GM18526 (cell line): ENCODE data around the gene GRID1.

Source experiments
- POLR2A ChIP-seq: IDR thresholded peaks from 3 replicates; pipeline ENCODE4 v1.6.1; 2011; ENCODE audit not compliant: insufficient read length; ENCODE audit errors: extremely low read depth

GRID1 gene

DNA sequence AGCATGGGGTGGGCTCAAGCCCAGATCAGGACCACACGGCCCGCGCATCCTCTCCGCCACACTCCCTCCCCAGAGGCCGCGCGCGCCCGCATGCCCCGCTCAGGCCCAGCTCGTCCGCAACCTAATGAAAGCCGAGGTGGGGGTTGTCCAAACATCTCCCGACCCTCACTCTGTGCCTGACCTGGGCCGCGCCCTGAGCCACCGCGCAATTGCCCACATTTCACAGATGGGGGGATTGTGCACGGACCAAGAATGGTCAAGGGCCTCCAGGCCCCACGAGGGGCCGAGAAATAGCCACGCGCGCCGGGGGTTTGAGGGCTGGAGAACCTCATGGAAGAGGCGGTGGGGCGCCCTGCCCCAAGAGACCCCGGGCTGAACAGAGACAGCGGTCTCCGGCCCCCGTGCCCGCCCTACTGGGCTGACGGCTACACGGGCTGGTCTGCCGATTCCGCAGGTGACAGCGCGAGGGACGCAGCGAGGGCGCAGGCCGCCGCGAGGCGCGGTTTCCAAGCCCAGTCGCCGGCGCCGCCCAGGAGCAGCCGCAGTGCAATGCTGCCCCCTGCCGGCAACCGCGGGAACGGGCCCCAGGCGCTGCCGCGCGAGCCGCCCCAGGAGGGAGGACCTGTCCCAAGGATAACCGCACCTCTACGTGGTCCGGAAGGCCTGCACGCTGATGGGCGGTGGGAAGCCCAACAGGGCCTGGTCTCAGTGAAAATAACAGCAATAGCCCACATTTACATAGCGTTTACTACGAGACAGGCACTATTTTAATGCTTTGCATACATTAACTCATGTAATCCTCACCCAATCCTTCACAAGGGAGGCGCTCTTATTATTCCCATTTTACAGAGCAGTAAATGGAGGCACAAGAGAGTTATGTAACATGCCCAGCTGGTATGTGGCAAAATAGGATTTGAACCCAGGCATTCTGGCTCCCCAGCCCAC is 10.5 kb upstream of the GRID1 start:
- TF ChIP-seq POLR2A = no peak

DNA sequence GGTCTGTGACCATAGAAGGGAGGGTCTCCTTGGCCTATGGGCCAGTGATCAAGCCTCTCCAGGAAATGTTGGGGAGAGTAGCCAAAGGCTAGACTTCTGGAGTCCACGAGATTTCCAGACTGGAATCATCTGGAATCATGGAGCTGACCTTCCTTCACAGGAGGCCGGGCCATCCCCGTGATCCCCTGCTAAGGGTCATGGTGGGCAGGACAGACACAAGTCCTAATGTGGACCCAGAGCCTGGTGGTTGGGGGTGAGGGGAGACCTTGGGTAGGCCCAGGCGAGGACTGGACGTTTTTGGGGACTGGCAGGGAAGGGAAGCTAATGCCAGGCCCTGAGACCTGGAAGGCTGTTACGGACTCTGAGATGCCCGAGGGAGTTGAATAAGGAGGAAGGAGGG is 9.8 kb upstream of the GRID1 start:
- TF ChIP-seq POLR2A = no peak

DNA sequence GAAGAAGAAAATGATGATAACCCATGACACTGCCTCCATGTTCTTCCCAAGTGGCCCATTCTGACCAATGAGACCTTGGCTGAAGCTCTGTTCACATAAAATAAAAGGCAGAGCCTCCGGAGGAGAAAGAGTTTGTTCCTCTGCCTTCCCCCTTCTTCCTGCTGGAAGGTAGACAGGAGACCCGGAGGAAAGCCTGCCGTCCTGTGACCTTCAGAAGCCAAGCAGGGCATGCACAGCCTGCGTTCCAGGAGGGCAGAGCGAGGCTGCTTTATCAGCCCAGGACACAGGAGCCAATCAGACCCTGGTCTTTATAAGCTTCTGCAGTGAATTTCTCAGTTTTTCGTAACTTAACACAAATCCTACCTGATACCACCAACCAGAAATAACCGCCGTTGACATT is 8.6 kb upstream of the GRID1 start:
- no peak for TF ChIP-seq POLR2A

DNA sequence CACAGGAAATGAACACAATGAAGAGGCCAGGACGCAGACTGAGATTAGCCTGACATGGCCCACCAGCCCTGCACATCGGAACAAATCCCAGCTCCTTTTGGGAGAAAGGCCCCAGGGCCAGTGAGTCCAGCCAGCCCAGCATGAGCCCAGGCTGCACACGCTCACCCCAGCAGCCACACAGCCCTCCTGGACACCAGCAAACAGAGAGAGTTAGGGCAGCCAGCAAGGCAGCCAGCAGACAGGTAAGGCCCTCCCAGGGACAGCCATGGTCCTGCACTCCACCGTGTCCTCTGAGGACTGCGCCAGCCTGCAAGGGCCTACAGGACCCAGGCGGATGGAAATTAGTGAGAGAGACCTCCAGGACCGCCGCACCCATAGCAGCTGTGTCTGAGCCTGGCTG is 8.1 kb upstream of the GRID1 start:
- no peak for TF ChIP-seq POLR2A

DNA sequence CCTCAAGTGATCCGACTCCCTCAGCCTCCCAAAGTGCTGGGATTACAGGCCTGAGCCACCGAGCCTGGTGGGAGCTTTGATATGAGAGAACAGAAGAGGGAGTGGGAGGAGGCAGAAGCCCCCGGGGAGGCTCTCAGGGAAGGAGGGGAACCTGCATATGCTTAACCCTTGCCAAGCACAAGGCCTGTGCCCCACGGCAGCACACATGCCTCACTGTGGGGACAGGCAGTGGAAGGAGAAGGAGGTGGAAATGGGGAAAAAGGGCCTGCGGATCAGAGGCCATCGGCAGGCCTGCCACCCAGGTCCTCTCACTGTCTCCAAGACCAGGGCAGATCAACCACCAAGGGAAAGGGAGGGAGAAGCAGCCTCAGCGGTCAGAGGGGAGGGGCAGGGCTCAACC is 7.2 kb upstream of the GRID1 start:
- no peak for TF ChIP-seq POLR2A

DNA sequence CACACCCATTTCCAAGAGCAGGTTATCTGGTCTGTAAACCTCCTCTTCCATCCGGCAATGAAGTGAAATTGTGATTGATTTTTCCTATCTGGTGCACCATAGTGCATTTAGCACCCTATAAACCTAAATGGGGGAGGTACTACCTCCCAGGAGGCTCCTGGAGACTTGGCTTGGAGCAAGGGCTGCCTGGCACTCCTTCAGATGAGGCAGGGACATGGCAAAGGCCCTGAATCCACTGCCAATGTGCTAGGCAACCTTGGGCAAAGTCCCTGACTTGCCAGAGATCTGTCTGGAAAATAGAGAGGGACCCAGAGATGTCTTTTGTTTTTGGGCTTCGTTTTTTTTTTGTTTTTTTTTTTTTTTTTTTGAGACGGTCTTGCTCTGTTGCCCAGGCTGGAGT is 6.7 kb upstream of the GRID1 start:
- no peak for TF ChIP-seq POLR2A

DNA sequence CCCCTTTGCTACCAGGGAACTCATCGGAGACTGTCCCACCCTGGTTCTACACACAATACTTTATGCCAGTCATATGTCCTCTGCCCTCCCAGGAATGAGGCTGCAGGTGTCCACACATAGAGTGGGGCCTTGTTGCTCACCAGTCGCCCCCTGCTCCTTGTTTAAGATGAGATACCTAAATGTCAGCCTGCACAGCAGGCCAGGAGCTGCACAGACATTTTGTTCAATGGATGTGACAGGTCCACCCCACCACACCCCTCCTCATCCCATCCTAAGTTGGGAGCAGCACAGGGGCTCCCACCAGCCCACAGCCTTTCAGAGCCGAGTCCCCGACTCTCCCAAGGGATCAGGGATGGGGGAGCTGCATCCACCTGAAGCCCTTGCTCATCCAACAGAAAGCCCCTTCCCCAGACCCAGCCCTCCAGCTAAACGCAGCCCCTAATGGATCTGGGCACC is 6.2 kb upstream of the GRID1 start:
- no peak for TF ChIP-seq POLR2A

DNA sequence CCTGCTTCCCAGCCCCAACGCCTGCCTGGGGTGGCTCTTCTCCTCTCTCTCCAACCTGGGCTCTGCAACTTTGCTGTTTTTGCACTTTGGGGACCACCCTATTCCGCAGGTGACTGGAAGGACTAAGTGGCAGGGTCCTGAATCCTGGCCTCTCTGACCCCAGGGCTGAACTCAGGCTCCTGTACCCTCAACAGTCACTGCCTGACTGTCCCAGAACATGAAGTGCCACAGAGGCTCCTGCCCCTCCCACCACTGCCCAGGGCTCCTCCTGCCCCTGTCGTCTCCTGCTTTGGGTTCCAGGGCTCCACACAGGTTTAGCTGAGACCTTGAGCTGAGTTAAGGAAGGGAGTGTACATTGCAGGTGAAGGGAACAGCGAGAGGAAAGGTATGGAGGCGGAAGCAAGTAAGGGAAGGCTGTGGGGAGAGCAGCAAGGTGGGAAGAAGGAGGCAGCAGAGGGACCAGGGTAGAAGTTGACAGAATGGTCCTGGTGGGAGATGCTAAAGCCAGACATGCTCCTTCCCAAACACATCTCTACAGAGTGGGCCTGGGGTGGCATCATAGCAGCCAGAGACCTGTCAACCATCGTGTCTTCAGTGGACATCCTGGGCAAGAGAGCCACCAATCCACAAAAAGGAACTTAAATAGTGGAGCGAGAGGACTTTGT is 5.7 kb upstream of the GRID1 start:
- TF ChIP-seq POLR2A = no peak

DNA sequence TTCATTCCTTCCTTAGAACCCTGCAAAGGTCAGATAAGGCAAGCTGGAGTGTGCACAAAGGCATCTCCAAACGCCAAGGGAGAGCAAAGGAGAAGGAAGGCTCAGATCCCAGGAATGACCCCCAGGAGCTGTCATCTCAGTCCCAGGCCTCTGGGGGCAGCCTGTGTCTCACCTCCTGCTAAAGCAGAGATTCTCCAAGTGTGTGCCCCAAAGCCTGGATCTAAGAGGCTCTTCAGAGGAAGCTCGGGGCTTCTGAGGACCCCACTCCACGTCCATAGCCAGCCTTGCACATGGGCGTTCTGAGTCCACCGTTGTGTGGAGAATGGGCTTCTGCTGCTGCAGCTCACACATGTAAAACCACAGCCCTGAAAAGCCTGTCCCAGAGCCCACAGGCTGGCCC is 5.1 kb upstream of the GRID1 start:
- TF ChIP-seq POLR2A = no peak

DNA sequence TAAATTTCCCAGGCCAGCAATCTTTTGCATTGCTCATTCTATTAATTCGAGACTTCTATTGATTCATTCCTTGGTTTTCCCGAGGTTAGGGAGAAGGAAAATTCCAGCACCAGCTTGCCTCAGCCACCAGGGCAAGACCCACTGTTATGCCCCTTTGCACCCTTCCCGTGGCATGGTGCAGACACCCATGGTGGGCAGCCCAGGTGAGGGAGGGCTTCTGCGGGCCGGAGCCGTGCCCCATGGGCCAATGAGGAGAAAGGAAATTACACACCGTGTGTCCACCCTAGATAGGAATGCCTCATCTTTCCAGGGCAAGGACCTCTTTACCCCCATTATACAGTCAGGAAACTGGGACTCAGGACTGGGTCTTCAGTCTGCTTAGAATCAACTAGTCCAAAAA is 4.5 kb upstream of the GRID1 start:
- no peak for TF ChIP-seq POLR2A

DNA sequence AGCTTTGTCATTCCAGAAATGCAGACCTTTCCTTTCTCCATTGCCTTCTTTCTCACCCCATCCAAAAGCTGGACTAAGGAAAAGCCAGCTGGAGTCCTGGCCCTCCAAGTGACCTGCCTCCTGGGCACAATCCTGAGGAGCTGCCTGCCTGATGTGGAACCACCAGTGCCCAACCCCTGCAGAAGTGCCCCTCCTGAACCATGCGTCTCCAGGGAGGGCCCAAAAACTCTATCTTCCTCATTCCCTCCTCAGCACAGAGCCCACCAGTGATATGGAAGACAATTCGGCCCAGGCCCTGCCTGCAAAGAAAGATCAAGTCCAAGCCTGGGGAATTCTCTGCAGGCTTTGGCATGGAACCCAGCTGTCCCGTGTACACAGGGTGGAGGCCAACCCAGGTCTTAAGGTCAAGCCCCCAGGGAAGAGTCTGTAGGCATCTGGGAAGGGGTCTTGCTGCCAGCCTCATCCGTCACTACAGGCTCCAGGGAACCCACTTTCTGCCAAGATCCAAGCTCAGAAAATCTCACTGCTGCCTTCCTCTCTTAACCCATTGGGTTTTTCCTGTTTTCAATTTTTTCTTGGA is 3.5 kb upstream of the GRID1 start:
- no peak for TF ChIP-seq POLR2A

DNA sequence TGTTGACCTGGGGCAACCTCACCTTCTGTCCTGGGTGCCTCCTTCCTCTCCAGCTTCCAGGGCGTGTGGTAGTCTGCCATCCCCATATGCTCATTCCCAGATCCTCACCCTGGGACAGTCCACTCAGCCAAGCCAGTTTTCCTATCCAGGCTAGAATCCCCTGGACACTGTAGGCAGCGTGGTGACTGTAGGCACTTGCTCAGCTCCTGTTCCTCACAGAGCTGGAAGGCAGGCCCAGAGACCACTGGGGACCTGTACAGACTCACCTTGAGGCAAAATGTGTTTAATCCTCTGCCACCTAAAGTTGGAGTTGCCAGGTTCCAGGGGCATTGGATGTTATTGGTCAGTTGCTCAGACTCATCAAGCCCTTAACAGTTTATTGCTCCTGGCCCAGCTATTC is 2.4 kb upstream of the GRID1 start:
- TF ChIP-seq POLR2A = no peak

DNA sequence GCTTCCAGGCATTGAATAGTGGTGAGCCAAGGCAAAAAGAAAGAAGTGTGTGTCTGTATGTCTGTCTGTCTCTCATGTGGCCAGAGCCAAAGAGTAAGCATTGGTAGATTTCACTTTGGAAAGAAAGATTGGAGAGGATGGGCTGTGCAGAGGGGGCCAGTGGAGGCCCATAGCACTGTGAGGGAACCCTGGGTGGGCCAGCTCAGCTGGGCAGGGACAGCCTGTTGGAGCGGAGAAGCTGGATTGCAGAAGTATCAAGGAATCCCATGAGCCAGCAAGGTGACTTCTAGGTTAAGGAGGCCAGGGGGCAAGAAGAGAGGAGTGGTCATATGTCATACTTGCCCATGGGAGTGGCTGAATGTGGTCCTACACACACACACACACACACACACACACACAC is 1.5 kb upstream of the GRID1 start:
- TF ChIP-seq POLR2A = no peak

DNA sequence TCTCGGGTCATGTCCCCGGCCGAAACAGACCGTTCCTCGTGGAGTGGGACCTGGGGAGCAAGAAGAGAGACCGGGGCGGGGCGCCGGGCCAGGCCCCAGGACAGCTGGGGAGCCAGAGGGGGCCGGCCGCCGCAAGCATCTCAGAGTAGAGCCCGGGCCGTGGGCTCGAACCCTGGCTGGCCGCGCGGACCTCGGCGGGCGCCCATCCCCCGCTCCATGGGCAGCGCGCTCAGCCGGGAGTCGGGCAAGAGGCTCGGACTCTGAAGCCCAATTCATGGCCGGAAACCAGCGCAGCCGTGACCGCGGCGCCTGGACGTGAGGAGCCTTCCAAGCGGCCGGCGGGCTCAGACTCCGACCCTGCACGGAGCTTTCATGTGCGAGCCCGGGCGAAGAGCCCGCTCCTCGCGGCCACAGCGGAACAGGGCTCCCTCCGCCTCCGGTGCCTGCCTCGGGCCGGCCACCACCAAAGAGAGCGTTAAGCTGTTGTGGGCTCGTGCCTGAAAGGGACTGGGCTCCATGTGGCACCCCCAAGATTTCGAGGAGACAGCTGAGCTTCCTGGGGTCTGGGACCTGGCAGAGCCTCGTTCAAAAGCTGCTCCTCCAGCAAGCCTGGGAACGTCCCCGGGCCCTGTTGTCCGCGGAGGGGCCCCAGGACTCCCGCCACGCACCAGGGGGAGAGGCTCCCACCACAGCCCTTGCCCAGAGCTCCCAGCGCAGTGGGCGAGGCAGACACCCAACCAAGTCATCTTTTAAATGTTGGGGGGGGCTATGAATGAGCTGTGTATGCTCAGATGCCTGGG is 757 bp upstream of the GRID1 start:
- no peak for TF ChIP-seq POLR2A

DNA sequence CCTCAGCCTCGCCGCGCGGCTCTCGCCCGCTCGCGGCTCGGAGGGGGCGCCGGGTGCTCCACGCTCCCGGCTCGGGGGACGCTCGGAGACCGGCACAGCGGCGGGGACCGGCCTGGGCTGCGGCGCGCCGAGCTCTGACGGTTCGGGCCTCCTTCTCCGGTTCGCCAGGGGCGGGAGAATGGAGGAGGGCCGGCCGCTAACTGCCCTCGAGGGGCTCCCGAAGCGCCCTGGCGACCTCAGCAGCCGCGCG is 232 bp upstream of the GRID1 start:
- TF ChIP-seq POLR2A = no peak
